ENCODE data around the gene CCT2. TPM values are rescaled to one million over a fixed set of nuclear protein-coding genes. Genes with fewer than 3 reads are reported as not detected.
"Not testable (repeated sequence)": the region's sequence is repeated elsewhere in the genome, so short reads cannot be mapped to it uniquely, and the experiment has no call there.

Gene CCT2
- total and polyA plus RNA-seq, 8 donors = 41.6 to 69.1 (median 61.6) TPM

DNA sequence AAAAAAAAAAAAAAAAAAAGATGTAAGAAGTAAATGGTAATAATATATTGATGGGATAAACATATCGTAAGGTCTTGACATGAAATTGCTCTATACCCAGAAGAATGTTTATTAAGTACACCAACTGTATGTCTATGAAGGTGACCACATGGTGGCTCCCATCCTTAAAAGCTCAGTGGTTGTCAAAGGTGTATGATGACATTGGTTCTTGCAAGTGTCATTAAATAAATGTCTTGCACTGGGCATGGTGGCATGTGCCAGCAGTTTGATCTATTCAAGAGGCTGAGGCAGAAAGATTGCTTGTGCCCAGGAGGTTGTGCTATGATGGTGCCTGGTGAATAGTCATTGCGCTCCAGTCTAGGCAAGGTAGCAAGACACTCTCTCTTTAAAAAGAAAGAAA lies 10.4 kb downstream of the CCT2 start:
- Histone ChIP-seq H3K4me1 (peaks cover 0 to 5% (median 0%) of the 10 kb centered on the region in 3 donors), H3K4me3 (no peak overlapping the region), H3K36me3 (peaks cover 11 to 79% (median 51%) of the 10 kb centered on the region in 3 donors), H3K9me3 (no peaks in the 10 kb centered on the region), H3K27ac (no peak overlapping the region), H3K27me3 (no peaks in the 10 kb centered on the region)
- DNase-seq = no peak
- TF ChIP-seq, protein P1, sequence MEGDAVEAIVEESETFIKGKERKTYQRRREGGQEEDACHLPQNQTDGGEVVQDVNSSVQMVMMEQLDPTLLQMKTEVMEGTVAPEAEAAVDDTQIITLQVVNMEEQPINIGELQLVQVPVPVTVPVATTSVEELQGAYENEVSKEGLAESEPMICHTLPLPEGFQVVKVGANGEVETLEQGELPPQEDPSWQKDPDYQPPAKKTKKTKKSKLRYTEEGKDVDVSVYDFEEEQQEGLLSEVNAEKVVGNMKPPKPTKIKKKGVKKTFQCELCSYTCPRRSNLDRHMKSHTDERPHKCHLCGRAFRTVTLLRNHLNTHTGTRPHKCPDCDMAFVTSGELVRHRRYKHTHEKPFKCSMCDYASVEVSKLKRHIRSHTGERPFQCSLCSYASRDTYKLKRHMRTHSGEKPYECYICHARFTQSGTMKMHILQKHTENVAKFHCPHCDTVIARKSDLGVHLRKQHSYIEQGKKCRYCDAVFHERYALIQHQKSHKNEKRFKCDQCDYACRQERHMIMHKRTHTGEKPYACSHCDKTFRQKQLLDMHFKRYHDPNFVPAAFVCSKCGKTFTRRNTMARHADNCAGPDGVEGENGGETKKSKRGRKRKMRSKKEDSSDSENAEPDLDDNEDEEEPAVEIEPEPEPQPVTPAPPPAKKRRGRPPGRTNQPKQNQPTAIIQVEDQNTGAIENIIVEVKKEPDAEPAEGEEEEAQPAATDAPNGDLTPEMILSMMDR (IDR thresholded peaks at IDR 0.05) = no peak
- no peak for FAIRE-seq
- 98 to 100% methylated on average over 2 of the region's 2 CpGs for WGBS, 2 donors
- no peak for ATAC-seq
- intact Hi-C loops (cut with DNase I) = no loop called here

DNA sequence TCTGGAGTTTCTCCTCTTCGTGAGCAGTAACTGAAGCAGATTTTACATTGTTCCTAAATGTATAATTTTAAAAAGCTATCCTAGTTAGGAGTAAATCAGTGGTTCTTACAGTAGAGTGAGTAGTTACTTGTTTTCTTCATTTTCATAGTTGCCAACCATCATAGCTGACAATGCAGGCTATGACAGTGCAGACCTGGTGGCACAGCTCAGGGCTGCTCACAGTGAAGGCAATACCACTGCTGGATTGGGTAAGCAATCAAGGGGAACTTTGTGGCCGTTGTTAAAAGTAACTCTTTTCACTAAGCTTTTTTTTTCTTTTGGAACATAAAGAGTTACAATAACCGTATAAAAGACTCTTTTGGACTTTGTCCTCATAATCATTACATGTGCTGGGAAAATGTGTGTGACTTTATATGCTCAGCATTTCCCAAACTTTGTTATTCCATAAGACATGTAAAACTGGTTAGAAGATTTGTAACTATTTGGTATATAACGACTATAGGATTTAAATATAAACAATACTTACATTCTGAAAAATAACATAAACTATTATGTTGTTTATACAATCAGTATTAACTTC lies 13.0 kb downstream of the CCT2 start:
- ATAC-seq (peak in 1 of 4 donors; percentile 55), DNase-seq (no peak), FAIRE-seq (peak; percentile 53)
- no peaks in the 10 kb centered on the region for H3K9me3 ChIP-seq
- peaks cover 0 to 5% (median 0%) of the 10 kb centered on the region in 3 donors for H3K4me1 ChIP-seq
- H3K4me3 ChIP-seq = no peak overlapping the region
- TF ChIP-seq, protein P1 (IDR thresholded peaks at IDR 0.05) = no peak
- intact Hi-C loops (cut with DNase I) = no loop called here
- no peaks in the 10 kb centered on the region for H3K27me3 ChIP-seq
- H3K27ac ChIP-seq = no peak overlapping the region
- H3K36me3 ChIP-seq = peaks cover 14 to 63% (median 39%) of the 10 kb centered on the region in 3 donors
- 27 to 35% methylated on average over 4 of the region's 4 CpGs for WGBS, 2 donors

DNA sequence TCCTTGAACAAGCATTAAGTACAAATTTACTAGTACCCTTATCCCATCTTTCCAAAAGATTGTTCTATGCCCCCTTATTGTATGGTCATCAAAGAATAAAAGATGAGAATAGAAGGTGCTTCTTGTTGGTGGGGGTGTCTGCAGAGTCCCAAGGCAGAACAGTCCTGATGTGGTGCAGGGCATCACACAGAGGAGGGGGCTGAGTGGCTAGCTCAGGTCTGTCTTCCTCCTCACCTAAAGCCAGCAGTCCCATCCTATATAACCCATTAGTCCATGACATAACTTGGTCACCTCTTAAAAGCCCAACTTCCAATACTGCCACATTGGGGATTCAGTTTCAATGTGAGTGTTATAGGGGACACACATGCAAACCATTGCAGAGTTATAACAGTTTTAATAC lies 15.5 kb downstream of the CCT2 start:
- intact Hi-C loops (cut with DNase I) = no loop called here
- Histone ChIP-seq H3K27ac (no peak overlapping the region), H3K27me3 (no peaks in the 10 kb centered on the region), H3K9me3 (no peaks in the 10 kb centered on the region), H3K36me3 (peaks cover 14 to 48% (median 30%) of the 10 kb centered on the region in 3 donors), H3K4me3 (no peak overlapping the region), H3K4me1 (peaks cover 0 to 5% (median 0%) of the 10 kb centered on the region in 3 donors)
- DNase-seq = no peak
- TF ChIP-seq, protein P1 (IDR thresholded peaks at IDR 0.05) = no peak
- FAIRE-seq = no peak
- no peak for ATAC-seq

DNA sequence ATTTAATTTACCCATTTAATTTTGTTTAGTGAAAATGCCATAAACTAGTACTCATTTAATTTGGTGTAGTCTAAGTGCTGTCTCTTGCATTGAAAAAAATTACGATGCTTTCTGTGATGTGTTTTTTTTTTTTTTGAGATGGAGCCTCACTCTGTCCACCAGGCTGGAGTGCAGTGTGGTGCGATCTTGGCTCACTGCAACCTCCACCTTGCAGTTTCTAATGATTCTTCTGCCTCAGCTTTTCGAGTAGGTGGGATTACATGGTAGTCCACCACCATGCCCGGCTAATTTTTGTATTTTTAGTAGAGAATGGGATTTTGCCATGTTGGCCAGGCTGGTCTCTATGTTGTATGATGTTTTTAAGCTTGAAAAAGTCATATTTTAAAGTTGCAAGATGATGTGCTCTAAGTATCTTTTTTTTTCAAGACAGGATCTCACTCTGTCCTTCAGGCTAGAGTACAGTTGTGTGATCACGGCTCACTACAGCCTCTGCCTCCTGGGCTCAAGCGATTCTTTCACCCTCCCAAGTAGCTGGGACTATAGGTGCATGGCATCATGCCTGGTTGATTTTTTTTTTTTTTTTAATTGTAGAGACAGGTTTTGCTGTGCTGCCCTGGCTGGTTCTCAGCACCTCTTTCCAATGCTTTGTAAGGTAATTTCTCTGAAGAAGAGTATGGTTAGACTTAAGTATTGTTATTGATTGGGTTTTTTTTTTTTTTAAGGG lies 16.9 kb downstream of the CCT2 start:
- DNase-seq (no peak), FAIRE-seq (no peak)
- TF ChIP-seq, protein P1 (IDR thresholded peaks at IDR 0.05) = no peak

DNA sequence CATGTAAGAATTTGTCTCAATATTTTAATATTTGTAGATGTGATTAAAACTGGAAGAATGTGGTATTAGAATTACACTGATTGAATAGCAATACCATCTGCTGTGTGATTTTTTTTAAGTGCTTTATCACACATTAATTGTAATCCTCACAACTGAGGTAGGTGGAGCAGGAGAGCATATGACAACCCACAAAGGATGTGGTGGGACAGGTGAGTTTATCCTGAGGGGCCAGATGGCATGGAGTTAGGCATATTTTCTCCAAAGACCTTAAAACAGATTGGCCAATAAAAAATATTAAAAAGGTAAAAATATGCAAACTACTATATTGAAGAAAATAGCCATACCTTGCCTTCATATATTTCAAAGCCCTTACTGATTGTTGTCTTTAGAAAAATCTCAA lies 17.7 kb downstream of the CCT2 start:
- Histone ChIP-seq H3K27ac (no peak overlapping the region), H3K4me1 (peaks cover 0 to 4% (median 0%) of the 10 kb centered on the region in 3 donors), H3K9me3 (no peaks in the 10 kb centered on the region), H3K4me3 (no peak overlapping the region), H3K36me3 (peaks cover 10 to 33% (median 25%) of the 10 kb centered on the region in 3 donors), H3K27me3 (no peaks in the 10 kb centered on the region)
- TF ChIP-seq, protein P1 (IDR thresholded peaks at IDR 0.05) = no peak
- ATAC-seq = no peak
- DNase-seq = no peak
- intact Hi-C loops (cut with DNase I) = no loop called here
- FAIRE-seq = no peak

More for the DNA sequence above, 16.9 kb downstream of the CCT2 start:
- intact Hi-C loops (cut with DNase I) = no loop called here
- peaks cover 10 to 42% (median 26%) of the 10 kb centered on the region in 3 donors for H3K36me3 ChIP-seq
- H3K27me3 ChIP-seq = no peaks in the 10 kb centered on the region
- H3K4me3 ChIP-seq = no peak overlapping the region
- ATAC-seq = no peak
- no peak overlapping the region for H3K27ac ChIP-seq
- no peaks in the 10 kb centered on the region for H3K9me3 ChIP-seq
- 92 to 96% methylated on average over 6 of the region's 6 CpGs for WGBS, 2 donors
- H3K4me1 ChIP-seq = peaks cover 0 to 5% (median 0%) of the 10 kb centered on the region in 3 donors

DNA sequence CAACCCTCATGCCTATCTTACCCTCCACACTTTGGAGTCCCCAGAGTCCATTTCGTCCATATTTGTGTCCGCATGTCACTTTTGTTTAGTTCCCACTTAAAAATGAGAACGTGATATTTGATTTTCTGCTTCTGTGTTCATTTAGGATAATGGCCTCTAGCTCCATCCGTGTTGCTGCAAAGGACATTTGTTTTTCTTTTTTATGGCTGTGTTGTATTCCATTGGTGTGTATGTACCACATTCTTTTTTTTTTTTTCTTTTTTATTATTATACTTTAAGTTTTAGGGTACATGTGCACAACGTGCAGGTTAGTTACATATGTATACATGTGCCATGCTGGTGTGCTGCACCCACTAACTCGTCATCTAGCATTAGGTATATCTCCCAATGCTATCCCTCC lies 18.3 kb downstream of the CCT2 start:
- DNase-seq; FAIRE-seq; H3K9me3 ChIP-seq; H3K4me1 ChIP-seq; ATAC-seq; intact Hi-C loops (cut with DNase I); H3K27ac ChIP-seq; H3K27me3 ChIP-seq; H3K4me3 ChIP-seq: not testable (repeated sequence)
- 96 to 98% methylated on average over 5 of the region's 6 CpGs for WGBS, 2 donors
- peaks cover 10 to 27% (median 25%) of the 10 kb centered on the region in 3 donors for H3K36me3 ChIP-seq

DNA sequence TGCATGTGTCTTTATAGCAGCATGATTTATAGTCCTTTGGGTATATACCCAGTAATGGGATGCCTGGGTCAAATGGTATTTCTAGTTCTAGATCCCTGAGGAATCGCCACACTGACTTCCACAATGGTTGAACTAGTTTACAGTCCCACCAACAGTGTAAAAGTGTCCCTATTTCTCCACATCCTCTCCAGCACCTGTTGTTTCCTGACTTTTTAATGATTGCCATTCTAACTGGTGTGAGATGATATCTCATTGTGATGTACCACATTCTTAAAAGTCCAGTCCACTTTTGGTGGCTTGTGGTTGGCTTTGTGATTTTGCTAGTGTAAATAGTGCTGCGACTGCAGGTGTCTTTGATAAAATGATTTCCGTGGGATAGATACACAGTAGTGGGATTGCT lies 19.0 kb downstream of the CCT2 start:
- not testable (repeated sequence) for H3K27ac ChIP-seq
- WGBS, 2 donors = 64 to 67% methylated on average over 2 of the region's 3 CpGs

More for the DNA sequence above, 19.0 kb downstream of the CCT2 start:
- H3K4me3 ChIP-seq; ATAC-seq; H3K27me3 ChIP-seq; H3K4me1 ChIP-seq; FAIRE-seq; H3K9me3 ChIP-seq; DNase-seq; intact Hi-C loops (cut with DNase I): not testable (repeated sequence)
- peaks cover 10 to 20% (median 19%) of the 10 kb centered on the region in 3 donors for H3K36me3 ChIP-seq
